ENCODE data around the gene DOCK4. TPM values are rescaled to one million over a fixed set of nuclear protein-coding genes. Genes with fewer than 3 reads are reported as not detected.

The DOCK4 gene
- total RNA-seq, 1 donor from 2014 or later, result 0.73 TPM

GRCh38 chr7:112135815-112136214 is 70.4 kb downstream of the DOCK4 start:
- H3K9me3 Mint-ChIP-seq, result peaks cover 2% of the 10 kb centered on the region
- H3K27ac Mint-ChIP-seq, result no peak overlapping the region
- ChIA-PET CTCF (no interaction called here), POLR2A (no interaction called here)
- no peaks in the 10 kb centered on the region for H3K36me3 Mint-ChIP-seq (ENCODE audit: low read depth)
- no peak for DNase-seq
- intact Hi-C loops (cut with micrococcal nuclease), result no loop called here
- H3K27me3 Mint-ChIP-seq, result no peaks in the 10 kb centered on the region
- TF ChIP-seq, protein P1, sequence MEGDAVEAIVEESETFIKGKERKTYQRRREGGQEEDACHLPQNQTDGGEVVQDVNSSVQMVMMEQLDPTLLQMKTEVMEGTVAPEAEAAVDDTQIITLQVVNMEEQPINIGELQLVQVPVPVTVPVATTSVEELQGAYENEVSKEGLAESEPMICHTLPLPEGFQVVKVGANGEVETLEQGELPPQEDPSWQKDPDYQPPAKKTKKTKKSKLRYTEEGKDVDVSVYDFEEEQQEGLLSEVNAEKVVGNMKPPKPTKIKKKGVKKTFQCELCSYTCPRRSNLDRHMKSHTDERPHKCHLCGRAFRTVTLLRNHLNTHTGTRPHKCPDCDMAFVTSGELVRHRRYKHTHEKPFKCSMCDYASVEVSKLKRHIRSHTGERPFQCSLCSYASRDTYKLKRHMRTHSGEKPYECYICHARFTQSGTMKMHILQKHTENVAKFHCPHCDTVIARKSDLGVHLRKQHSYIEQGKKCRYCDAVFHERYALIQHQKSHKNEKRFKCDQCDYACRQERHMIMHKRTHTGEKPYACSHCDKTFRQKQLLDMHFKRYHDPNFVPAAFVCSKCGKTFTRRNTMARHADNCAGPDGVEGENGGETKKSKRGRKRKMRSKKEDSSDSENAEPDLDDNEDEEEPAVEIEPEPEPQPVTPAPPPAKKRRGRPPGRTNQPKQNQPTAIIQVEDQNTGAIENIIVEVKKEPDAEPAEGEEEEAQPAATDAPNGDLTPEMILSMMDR (IDR thresholded peaks at IDR 0.05), result no peak
- H3K4me1 Mint-ChIP-seq, result no peaks in the 10 kb centered on the region
- H3K4me3 Mint-ChIP-seq, result no peak overlapping the region
- ATAC-seq (ENCODE audit: low read depth), result no peak

DNA sequence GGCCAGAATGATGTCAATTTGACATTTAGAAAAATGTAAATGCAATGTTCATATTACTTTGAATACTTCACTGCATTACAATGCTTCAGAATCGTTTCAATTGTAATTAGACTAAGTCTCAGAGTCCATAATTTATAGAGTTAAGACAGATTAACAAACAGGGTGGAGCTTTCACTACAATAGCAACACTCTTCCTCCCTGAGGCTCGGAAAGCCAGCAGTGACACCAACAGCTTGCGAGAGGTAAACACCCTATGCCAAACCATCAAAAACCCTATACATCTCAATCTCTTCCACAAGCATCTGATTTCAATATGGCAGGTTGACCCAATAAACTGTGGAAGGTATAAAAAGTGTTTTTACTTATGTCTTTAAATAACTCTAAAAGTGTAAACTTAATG is 72.2 kb downstream of the DOCK4 start:
- H3K4me1 Mint-ChIP-seq, result no peaks in the 10 kb centered on the region
- DNase-seq (no peak), ATAC-seq (ENCODE audit: low read depth) (no peak)
- intact Hi-C loops (cut with micrococcal nuclease), result no loop called here
- CTCF ChIA-PET, result no interaction called here
- H3K9me3 Mint-ChIP-seq, result peaks cover 2% of the 10 kb centered on the region
- no peaks in the 10 kb centered on the region for H3K27me3 Mint-ChIP-seq
- no peak overlapping the region for H3K4me3 Mint-ChIP-seq
- POLR2A ChIA-PET, result no interaction called here
- TF ChIP-seq, protein P1 (IDR thresholded peaks at IDR 0.05), result no peak
- H3K36me3 Mint-ChIP-seq (ENCODE audit: low read depth), result no peaks in the 10 kb centered on the region
- H3K27ac Mint-ChIP-seq, result no peak overlapping the region

- DNase-seq, result no peak
- no peak for ATAC-seq (ENCODE audit: low read depth)
- H3K4me3 Mint-ChIP-seq, result no peak overlapping the region
- CTCF ChIA-PET, result no interaction called here
- POLR2A ChIA-PET, result no interaction called here
- H3K27me3 Mint-ChIP-seq, result no peaks in the 10 kb centered on the region
- intact Hi-C loops (cut with micrococcal nuclease), result no loop called here
- TF ChIP-seq, protein P1 (IDR thresholded peaks at IDR 0.05), result no peak
- no peaks in the 10 kb centered on the region for H3K36me3 Mint-ChIP-seq (ENCODE audit: low read depth)
- no peak overlapping the region for H3K27ac Mint-ChIP-seq
- H3K9me3 Mint-ChIP-seq, result no peaks in the 10 kb centered on the region
- H3K4me1 Mint-ChIP-seq, result no peaks in the 10 kb centered on the region
Measured at GRCh38 chr7:112133328-112133727, 72.9 kb downstream of the DOCK4 start.

DNA sequence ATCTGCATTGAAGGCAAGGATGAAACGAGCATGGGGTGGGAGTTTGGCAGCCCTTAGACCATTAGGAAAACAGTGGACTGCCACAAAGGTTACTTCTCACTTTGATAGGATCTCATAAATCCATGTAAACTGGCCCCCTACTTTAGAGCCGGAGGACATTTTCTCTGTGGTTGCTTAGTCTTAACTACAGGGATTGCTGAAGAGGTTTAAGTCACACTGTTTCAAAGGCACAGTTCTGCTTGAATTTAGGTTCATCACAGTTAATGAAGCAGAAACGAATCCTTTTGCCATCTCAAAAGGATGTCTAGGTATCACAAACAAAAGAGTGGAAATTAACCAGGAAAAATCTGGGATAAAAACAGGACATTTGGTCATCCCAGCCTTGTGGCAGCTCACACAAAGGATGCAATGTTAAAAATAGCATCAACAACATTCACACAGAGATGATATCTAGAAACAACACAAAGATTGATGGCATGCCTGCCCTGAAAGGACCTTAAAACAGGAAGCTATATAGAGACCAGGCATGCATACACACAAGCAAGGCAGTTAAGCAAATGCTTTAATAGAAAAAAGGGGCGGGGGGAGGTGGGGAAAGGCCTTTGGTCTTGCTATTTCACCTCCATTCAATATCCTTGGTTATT is 74.0 kb downstream of the DOCK4 start:
- CTCF ChIA-PET, result no interaction called here
- no peak for ATAC-seq (ENCODE audit: low read depth)
- intact Hi-C loops (cut with micrococcal nuclease), result no loop called here
- no peaks in the 10 kb centered on the region for H3K27me3 Mint-ChIP-seq
- H3K4me3 Mint-ChIP-seq, result no peak overlapping the region
- POLR2A ChIA-PET, result no interaction called here
- no peak for DNase-seq
- H3K27ac Mint-ChIP-seq, result no peak overlapping the region
- H3K4me1 Mint-ChIP-seq, result no peaks in the 10 kb centered on the region
- H3K9me3 Mint-ChIP-seq, result no peaks in the 10 kb centered on the region
- TF ChIP-seq, protein P1 (IDR thresholded peaks at IDR 0.05), result no peak
- H3K36me3 Mint-ChIP-seq (ENCODE audit: low read depth), result no peaks in the 10 kb centered on the region

GRCh38 chr7:112130729-112131410 is 75.3 kb downstream of the DOCK4 start:
- H3K4me3 Mint-ChIP-seq, result no peak overlapping the region
- no peak for ATAC-seq (ENCODE audit: low read depth)
- no peaks in the 10 kb centered on the region for H3K36me3 Mint-ChIP-seq (ENCODE audit: low read depth)
- H3K4me1 Mint-ChIP-seq, result no peaks in the 10 kb centered on the region
- H3K27ac Mint-ChIP-seq, result no peak overlapping the region
- POLR2A ChIA-PET, result no interaction called here
- CTCF ChIA-PET, result no interaction called here
- intact Hi-C loops (cut with micrococcal nuclease), result no loop called here
- no peaks in the 10 kb centered on the region for H3K9me3 Mint-ChIP-seq
- TF ChIP-seq, protein P1 (IDR thresholded peaks at IDR 0.05), result no peak
- H3K27me3 Mint-ChIP-seq, result no peaks in the 10 kb centered on the region
- no peak for DNase-seq
